ENCODE results near the gene NEK4.

NEK4 gene

DNA sequence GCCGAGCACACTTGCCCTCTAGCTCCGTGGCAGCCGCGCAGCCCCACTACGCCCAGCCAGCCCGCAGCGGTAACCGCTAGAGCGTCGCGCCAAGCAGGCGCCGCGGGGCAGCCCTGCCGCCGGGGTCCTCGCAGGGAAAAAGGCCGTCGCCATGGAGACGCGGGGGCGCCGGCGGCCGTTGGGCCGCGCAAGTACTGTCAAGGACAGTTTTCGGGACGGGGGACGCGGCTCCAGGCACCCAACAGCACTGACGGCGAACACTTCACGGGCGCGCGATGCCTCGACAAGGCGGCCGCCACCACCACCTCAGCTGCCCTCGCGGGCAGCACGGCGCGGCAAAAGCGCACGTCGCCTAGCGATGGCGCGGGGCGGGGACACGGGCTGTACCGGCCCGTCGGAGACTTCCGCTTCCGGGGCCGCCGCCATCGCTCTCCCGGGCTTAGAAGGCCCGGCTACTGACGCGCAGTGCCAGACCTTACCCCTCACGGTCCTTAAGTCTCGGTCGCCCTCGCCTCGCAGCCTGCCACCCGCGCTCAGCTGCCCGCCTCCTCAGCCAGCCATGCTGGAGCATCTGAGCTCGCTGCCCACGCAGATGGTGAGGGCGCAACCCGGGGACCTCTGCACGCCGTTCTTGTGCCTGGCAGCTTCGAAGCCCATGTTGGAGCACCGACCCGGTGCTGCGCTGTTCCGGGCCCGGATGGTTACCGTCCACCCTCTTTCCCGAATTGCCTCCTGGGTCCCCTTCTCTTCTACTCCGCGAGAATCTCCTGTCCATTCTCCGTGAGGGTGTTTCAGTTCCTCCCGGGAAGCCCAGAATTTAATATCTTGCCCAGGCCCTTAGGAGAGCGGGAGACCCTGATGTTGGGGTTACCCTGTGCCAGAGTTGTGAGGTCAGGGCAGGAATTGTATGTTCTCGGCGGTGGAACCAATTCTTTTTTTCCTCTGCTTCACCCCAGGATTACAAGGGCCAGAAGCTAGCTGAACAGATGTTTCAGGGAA, 64.8 kb downstream of the NEK4 start, which contains the start of the genes GLT8D1 and SPCS1:
GLT8D1 (minus strand) TSS at position 104 of the 999 bp plus-strand sequence. CDS start 5,331 bp downstream, outside the sequence.
SPCS1 (plus strand) TSS at position 419 of the 999 bp plus-strand sequence; CDS start at position 560, 141 bp downstream.
- H3K4me1 ChIP-seq (ENCODE audit: control insufficient read depth, insufficient read depth, low read length), result peaks cover 3% of the 10 kb centered on the region; the same call in 1 of the 2 replicates
- peak within 1 kb of the TSS; percentile 64 for H3K27ac ChIP-seq (ENCODE audit: extremely low read depth, low read depth, low read length)
- H3K4me3 ChIP-seq (ENCODE audit: low read depth, low read length), result peak within 1 kb of the TSS; percentile 100
- ChIA-PET POLR2A (interaction anchor here (0.5 to 3.3 kb wide), 7 partner anchors 9 to 352 kb away, joined by 3 to 13 read pairs (median 5); partner anchors contain the start of genes GNL3, NEK4, PBRM1 and UQCC5), CTCF (interaction anchor here (0.5 kb wide), 1 partner anchor 342 kb away, joined by 3 read pairs; no protein-coding TSS in a partner anchor)
- no peaks in the 10 kb centered on the region for H3K9me3 ChIP-seq (ENCODE audit: control insufficient read depth, insufficient read depth, low read depth, low read length)
- H3K36me3 ChIP-seq (ENCODE audit: control insufficient read depth in 2 of 2, insufficient read depth in 1 of 2, low read length in 2 of 2), result peaks cover 18 to 22% of the 10 kb centered on the region in 2 experiments
- peak; percentile 93 for TF ChIP-seq ZBTB8A (tag by site-specific recombination; IDR thresholded peaks at IDR 0.05)
- TF ChIP-seq, protein P1, sequence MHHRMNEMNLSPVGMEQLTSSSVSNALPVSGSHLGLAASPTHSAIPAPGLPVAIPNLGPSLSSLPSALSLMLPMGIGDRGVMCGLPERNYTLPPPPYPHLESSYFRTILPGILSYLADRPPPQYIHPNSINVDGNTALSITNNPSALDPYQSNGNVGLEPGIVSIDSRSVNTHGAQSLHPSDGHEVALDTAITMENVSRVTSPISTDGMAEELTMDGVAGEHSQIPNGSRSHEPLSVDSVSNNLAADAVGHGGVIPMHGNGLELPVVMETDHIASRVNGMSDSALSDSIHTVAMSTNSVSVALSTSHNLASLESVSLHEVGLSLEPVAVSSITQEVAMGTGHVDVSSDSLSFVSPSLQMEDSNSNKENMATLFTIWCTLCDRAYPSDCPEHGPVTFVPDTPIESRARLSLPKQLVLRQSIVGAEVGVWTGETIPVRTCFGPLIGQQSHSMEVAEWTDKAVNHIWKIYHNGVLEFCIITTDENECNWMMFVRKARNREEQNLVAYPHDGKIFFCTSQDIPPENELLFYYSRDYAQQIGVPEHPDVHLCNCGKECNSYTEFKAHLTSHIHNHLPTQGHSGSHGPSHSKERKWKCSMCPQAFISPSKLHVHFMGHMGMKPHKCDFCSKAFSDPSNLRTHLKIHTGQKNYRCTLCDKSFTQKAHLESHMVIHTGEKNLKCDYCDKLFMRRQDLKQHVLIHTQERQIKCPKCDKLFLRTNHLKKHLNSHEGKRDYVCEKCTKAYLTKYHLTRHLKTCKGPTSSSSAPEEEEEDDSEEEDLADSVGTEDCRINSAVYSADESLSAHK (tag by site-specific recombination; IDR thresholded peaks at IDR 0.05), result no peak
- TF ChIP-seq ZNF266 (tag by site-specific recombination; IDR thresholded peaks at IDR 0.05; ENCODE audit: low read depth), result no peak
- TF ChIP-seq, protein P2, sequence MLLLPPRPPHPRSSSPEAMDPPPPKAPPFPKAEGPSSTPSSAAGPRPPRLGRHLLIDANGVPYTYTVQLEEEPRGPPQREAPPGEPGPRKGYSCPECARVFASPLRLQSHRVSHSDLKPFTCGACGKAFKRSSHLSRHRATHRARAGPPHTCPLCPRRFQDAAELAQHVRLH (tag by site-specific recombination; IDR thresholded peaks at IDR 0.05), result 0 out of 2 replicates have a peak, but pooled peaks have one; percentile 9
- TF ChIP-seq FEZF1 (tag by site-specific recombination; IDR thresholded peaks at IDR 0.05), result no peak
- no peak; the same call in 1 of the 2 replicates for TF ChIP-seq ZNF133 (tag by site-specific recombination; IDR thresholded peaks at IDR 0.05)
- TF ChIP-seq, protein P3, sequence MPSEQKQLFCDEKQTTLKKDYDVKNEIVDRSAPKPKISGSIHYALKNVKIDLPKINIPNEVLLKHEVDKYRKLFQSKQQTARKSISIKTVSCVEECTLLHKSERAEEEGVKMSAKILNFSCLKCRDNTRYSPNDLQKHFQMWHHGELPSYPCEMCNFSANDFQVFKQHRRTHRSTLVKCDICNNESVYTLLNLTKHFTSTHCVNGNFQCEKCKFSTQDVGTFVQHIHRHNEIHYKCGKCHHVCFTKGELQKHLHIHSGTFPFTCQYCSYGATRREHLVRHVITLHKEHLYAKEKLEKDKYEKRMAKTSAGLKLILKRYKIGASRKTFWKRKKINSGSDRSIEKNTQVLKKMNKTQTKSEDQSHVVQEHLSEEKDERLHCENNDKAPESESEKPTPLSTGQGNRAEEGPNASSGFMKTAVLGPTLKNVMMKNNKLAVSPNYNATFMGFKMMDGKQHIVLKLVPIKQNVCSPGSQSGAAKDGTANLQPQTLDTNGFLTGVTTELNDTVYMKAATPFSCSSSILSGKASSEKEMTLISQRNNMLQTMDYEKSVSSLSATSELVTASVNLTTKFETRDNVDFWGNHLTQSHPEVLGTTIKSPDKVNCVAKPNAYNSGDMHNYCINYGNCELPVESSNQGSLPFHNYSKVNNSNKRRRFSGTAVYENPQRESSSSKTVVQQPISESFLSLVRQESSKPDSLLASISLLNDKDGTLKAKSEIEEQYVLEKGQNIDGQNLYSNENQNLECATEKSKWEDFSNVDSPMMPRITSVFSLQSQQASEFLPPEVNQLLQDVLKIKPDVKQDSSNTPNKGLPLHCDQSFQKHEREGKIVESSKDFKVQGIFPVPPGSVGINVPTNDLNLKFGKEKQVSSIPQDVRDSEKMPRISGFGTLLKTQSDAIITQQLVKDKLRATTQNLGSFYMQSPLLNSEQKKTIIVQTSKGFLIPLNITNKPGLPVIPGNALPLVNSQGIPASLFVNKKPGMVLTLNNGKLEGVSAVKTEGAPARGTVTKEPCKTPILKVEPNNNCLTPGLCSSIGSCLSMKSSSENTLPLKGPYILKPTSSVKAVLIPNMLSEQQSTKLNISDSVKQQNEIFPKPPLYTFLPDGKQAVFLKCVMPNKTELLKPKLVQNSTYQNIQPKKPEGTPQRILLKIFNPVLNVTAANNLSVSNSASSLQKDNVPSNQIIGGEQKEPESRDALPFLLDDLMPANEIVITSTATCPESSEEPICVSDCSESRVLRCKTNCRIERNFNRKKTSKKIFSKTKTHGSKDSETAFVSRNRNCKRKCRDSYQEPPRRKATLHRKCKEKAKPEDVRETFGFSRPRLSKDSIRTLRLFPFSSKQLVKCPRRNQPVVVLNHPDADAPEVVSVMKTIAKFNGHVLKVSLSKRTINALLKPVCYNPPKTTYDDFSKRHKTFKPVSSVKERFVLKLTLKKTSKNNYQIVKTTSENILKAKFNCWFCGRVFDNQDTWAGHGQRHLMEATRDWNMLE (tag by site-specific recombination; conservative IDR thresholded peaks at IDR 0.05; ENCODE audit: low read depth), result peak; percentile 76
- TF ChIP-seq, protein P4, sequence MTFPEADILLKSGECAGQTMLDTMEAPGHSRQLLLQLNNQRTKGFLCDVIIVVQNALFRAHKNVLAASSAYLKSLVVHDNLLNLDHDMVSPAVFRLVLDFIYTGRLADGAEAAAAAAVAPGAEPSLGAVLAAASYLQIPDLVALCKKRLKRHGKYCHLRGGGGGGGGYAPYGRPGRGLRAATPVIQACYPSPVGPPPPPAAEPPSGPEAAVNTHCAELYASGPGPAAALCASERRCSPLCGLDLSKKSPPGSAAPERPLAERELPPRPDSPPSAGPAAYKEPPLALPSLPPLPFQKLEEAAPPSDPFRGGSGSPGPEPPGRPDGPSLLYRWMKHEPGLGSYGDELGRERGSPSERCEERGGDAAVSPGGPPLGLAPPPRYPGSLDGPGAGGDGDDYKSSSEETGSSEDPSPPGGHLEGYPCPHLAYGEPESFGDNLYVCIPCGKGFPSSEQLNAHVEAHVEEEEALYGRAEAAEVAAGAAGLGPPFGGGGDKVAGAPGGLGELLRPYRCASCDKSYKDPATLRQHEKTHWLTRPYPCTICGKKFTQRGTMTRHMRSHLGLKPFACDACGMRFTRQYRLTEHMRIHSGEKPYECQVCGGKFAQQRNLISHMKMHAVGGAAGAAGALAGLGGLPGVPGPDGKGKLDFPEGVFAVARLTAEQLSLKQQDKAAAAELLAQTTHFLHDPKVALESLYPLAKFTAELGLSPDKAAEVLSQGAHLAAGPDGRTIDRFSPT (tag by site-specific recombination; IDR thresholded peaks at IDR 0.05), result no peak
- no peak for TF ChIP-seq TRIM28 (IDR thresholded peaks at IDR 0.05; ENCODE audit: borderline replicate concordance, low read length)
- no peak for TF ChIP-seq GFI1B (tag by site-specific recombination; IDR thresholded peaks at IDR 0.05)
- peak; percentile 100 for TF ChIP-seq ZBTB1 (tag by site-specific recombination; IDR thresholded peaks at IDR 0.05)
- no peak for TF ChIP-seq ZNF184 (tag by site-specific recombination; IDR thresholded peaks at IDR 0.05)
- TF ChIP-seq ZSCAN30 (tag by site-specific recombination; IDR thresholded peaks at IDR 0.05), result peak; percentile 58; the same call in 1 of the 2 replicates
- TF ChIP-seq ZNF791 (tag by site-specific recombination; IDR thresholded peaks at IDR 0.05), result no peak
- peak; percentile 21; the same call in 1 of the 2 replicates for TF ChIP-seq ZIC2 (tag by site-specific recombination; IDR thresholded peaks at IDR 0.05)
- TF ChIP-seq, protein P5, sequence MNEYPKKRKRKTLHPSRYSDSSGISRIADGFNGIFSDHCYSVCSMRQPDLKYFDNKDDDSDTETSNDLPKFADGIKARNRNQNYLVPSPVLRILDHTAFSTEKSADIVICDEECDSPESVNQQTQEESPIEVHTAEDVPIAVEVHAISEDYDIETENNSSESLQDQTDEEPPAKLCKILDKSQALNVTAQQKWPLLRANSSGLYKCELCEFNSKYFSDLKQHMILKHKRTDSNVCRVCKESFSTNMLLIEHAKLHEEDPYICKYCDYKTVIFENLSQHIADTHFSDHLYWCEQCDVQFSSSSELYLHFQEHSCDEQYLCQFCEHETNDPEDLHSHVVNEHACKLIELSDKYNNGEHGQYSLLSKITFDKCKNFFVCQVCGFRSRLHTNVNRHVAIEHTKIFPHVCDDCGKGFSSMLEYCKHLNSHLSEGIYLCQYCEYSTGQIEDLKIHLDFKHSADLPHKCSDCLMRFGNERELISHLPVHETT (tag by site-specific recombination; IDR thresholded peaks at IDR 0.05), result no peak
- TF ChIP-seq, protein P6, sequence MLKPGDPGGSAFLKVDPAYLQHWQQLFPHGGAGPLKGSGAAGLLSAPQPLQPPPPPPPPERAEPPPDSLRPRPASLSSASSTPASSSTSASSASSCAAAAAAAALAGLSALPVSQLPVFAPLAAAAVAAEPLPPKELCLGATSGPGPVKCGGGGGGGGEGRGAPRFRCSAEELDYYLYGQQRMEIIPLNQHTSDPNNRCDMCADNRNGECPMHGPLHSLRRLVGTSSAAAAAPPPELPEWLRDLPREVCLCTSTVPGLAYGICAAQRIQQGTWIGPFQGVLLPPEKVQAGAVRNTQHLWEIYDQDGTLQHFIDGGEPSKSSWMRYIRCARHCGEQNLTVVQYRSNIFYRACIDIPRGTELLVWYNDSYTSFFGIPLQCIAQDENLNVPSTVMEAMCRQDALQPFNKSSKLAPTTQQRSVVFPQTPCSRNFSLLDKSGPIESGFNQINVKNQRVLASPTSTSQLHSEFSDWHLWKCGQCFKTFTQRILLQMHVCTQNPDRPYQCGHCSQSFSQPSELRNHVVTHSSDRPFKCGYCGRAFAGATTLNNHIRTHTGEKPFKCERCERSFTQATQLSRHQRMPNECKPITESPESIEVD (tag by site-specific recombination; IDR thresholded peaks at IDR 0.05), result no peak
- TF ChIP-seq ZNF785 (tag by site-specific recombination; IDR thresholded peaks at IDR 0.05), result no peak
- peak; percentile 94 for TF ChIP-seq ZBTB20 (tag by site-specific recombination; IDR thresholded peaks at IDR 0.05)
- TF ChIP-seq, protein P7, sequence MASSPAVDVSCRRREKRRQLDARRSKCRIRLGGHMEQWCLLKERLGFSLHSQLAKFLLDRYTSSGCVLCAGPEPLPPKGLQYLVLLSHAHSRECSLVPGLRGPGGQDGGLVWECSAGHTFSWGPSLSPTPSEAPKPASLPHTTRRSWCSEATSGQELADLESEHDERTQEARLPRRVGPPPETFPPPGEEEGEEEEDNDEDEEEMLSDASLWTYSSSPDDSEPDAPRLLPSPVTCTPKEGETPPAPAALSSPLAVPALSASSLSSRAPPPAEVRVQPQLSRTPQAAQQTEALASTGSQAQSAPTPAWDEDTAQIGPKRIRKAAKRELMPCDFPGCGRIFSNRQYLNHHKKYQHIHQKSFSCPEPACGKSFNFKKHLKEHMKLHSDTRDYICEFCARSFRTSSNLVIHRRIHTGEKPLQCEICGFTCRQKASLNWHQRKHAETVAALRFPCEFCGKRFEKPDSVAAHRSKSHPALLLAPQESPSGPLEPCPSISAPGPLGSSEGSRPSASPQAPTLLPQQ (tag by site-specific recombination; IDR thresholded peaks at IDR 0.05), result 0 out of 2 replicates have a peak, but pooled peaks have one; percentile 20
- peak; percentile 48; the same call in 1 of the 2 replicates for TF ChIP-seq ZNF610 (tag by site-specific recombination; IDR thresholded peaks at IDR 0.05; ENCODE audit: borderline replicate concordance)
